Pons (tissue), 1 donor: ENCODE data around the gene IQSEC1.
A peak's percentile ranks its signal among the peaks of the same experiment; 100 is the strongest.

ENCODE experiments used
- DNase-seq: peaks from one replicate; pipeline ENCODE4 v3.0.0-alpha.2; 2016; ENCODE audit warnings: low spot score

Gene IQSEC1

DNA sequence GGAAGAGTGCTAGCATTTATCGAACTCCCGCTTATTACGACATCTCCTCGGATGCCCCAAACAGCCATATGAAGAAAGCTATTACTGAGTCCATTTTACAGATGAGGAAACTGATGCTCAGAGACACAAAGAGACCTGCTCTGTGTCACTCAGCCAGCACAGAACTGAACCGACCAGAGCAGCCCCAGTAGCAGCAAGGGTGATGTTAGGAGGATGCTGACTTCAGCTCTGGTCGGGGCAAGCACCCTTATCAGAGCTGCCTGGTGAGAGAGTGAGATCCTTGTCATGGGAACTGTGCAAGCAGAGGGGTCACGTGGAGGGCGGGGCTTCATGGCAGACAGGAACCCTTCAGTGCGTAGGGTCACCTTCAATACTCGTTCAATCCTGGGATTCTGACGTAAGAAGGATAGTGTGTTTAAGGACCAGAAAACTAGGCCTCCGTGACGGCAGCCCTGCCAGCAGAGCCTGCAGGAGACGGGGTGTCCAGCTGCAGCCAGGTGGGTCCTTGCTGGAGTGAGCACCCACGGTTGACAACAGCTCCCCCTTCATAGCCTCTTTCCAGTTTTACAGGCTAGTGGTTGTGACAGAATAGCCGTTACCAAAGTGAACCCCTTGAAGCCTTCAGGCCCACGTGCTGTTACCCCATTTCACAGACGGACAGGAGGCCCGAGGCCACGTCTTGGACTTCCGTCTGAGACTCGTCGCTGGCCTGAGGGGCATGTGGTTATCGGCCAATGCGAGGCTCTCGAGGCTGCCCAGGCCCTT is 12.0 kb upstream of the IQSEC1 start:
- no peak for DNase-seq

DNA sequence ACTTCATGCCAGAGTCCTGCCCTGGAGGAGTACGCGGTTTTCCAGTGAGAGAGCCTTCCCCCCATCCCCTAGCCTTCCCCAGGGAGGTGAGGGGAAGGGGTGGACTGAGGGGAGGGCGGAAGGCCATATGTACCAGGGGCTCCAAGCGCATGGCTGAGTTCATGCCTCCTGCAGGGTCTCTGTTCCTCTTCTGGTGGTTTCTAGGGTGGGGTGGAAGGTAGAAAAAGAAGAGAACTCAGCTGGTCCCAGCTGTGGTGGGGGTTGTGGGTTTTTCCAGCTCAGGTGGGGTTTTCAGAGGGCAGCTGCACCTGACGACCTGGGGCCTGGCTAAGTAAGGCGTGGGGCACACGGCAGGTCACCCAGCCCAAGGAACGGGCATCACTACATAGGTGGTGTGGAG is 10.7 kb upstream of the IQSEC1 start:
- no peak for DNase-seq

DNA sequence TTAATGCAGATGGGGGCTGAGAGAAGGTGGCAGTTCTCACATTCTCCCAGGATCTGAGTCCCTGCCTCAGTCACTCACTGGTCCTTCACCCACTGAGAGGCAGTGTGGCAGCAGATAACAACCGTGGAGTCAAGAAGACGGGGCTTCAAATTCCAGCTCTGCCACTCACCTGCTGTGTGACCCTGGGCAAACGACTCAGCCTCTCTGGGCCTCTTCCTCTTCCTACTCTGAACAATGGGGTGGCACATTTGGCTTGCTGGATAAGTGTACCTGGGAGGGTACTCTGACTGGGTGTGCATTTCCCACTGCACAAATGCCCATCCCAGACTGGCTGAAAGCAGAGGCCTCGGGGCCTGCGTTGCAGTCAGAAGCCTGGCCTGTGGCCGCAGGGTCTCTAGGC is 10.0 kb upstream of the IQSEC1 start:
- DNase-seq = no peak

DNA sequence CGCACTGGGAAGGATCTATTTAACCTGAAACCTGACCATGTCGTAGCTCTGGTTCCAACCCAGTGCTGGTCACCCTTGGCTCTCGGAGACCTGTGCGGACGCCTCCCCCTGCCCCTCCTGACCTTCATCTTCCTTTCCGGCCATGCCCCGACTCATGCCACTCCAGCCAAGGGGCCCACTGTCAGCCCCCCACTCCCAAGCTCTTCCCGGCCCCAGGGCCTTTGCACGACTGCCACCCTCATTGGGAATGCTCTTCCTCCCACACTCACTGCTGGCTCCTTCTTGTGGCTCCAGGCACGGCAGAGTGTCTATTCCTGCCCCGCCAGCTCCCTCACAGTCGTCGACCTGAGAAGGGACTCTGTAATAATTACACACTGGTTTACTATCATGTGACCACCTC is 9.4 kb upstream of the IQSEC1 start:
- DNase-seq = no peak

DNA sequence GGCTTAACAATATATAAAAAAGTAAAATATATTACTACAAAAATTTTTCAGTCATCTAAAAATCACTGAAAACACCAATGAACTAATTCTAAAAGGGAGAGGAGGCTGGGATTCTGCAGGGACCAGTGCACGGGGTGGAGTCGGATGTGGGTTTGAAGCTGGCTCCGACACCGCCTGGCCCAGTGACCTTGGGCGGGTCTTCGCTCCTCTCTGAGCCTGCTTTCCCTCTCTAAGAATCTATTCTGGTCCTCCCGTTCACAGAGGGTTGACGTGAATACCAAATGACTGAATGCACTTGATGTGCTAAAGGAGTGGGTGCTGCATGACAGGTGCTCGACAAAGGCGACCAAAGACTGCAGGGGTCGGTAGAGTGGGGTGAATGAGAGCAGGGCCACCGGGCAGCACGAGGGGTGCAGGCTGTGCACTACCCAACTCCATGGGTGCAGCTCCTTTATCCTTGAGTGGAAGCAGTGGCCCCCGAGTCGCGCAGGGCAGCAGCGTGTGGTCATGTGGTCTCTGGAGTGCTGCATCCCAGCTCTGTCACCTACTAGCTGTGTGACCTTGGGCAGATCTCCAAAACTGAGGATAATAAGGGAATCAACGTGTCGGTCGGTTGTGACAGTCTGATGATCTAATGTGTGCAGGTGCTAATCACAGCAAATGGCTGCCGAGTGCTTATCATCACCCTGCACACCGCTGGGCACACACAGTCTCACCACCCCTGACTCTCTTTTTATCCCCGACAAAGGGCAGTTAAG is 8.6 kb upstream of the IQSEC1 start:
- no peak for DNase-seq

DNA sequence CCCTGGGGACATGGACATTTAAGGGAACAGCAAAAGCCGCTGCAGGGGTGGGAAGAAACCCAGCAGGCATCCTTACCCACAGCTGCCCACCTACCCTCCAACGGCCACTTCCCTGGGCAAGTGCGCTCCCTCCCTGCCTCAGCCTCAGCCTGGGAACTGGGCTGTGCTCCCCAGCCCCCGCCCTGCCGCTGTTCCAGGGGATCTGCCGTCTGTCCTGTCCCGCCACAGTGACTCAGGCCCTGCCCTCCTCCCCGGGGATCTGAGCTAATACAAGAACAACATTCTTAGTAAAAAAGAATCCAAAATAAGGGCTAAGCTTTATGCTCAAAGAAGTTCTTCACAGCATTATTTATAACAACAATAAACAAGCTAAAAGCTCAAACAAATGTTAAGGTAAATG is 7.4 kb upstream of the IQSEC1 start:
- no peak for DNase-seq

DNA sequence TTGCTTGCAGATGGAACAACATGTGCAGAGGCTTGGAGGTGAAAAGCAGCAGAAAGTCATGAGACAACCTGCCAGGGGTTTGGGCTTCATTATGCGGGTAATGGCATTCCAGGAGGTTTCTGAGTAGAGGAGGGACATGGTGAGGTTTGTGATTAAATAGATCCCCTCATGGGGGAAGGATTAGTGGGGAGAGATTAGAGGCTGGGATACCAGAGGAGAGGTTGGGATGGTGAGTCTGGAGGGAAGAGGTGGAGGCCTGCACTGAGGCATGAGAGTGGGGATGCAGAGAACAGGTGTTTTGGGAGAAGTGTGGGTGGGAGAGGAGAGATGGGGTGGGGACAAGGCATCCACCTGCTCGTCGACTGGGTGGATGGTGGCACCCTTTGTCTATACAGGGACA is 6.8 kb upstream of the IQSEC1 start:
- no peak for DNase-seq

DNA sequence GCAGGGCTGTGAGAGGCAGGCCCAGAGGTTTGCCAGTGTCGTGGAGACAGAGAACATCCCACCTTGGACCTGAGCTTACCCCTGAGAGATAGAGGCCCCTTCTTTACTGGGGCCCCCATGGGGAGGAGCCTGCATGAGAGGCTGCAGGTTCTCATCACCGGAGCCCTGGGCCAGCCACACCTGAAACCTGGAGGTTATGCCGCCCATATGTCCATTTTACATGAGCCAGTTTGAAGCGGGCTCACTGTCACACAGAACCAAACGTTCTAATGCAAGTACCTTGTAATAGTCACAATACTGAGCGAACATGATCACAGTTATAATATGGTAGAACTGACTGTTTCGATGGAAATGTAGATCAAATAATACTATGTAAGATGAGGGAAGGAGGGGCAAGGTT is 6.3 kb upstream of the IQSEC1 start:
- no peak for DNase-seq

DNA sequence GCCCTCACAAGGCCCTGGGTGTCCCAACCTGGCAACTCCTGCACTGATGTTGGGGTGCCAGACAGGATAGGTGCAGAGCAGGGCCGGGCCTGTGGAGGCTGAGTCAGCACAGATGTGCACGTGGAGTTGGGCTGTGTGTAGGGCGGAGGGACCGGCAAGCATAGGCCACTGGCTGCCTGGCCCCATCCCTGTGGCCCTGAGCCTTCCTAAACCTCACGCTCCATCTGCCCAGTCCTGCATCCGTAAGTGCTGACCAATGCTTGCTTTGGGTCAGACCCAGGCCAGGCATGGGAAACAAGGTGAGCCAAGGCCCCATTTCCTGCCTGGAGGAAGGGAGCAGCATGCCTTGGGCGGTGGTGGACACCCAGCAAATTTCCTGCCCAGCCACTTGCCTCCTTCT is 5.8 kb upstream of the IQSEC1 start:
- no peak for DNase-seq

DNA sequence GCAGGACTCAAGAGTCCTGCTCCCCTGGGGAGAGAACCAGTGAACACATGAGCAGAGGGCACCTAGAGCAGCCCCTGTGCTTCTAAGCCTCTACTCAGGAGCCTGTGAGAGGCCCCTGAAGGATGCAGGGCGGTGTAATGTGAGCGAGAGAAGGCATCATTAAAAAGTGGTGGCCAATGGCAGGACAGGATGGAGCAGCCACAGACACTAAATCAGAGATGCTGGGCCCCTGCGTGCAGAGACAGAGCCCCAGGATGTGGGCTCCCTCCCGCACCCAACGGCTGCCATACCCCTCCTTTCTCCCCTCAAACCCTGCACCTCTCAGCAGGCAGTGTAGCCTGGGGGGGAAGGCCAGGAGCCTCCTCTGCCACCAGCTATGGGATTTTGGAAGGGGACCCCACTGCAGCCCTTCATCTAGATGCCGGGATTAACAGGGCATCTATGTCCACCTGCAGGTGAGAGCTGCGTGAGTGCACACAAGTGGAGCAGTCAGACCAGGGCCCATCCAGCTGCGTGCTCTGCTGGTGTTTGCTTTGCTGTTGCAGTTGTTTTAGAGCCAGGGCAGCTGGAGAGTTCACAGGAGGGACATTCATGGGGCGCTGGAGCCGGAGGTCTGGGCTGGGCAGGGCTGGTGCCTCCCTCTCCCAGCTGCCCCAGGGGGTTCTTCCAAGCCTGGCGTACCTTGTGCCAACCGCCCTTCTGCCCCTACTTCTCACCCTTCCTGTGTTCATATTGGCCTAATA is 5.1 kb upstream of the IQSEC1 start:
- peak; percentile 87 for DNase-seq

DNA sequence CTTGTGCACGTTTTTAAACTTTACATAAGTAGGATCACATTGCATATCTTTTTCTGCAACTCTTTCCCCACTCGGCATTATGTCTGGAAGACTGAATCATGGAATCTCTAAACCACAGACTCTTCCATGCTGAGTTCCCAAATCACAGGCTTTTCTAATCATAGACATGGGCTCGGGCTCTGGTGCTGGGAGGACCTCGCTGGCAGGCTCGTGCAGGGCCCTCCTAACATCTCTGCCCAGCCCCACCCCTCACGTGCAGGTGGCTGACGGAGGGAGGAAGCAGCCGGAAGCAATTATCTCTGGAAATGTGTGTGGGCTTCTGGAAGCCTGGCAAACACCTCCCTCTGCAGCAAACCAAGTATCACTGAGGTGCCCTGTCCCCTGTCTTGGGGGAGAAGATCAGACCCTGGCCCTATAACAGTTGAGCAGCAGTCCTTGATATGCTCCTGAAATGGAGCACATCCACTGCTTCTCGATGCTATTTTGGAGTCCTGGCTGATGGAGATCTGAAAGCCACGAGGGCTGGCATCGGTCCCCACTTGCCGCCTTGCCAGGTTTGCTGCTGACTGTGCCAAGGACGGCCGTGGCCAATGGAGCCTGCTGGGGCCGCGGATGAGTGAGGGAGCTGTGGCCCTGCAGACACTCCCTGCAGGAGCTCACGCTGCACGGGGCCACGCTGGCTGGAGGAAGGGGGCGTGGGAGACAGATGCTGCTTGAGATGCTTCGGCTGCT is 4.4 kb upstream of the IQSEC1 start:
- peak; percentile 62 for DNase-seq

DNA sequence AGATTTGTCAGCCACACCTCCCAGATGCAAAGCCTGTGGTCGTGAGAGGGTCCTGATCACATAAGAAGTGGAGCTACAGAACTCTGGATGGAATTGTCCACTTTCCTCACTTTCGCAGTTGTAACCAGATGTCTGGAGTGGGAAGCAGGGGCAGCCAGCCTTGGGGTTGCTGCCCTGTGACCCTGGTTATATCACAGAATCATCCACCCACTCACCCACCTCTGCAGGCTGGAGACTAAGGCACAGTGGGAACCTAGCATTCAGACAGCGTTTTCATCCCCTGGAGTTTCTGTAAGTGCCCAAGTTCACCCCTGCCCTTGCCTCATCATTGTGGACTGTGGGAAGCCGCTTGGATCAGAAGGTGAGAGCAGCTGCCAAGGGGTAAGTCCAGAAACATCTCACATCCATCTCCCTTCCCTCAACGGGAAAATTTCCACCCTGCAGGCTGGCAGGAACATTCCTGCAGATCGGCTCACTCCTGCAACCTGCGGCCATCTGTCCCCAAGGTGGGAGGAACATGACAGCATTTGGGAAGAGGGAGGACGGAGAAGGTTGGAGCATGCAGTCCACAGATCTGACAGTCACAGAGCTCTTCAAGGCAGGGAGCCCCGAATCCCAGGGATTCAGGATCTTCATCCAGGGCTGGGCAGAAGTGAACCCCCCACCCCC is 2.9 kb upstream of the IQSEC1 start:
- DNase-seq = no peak

DNA sequence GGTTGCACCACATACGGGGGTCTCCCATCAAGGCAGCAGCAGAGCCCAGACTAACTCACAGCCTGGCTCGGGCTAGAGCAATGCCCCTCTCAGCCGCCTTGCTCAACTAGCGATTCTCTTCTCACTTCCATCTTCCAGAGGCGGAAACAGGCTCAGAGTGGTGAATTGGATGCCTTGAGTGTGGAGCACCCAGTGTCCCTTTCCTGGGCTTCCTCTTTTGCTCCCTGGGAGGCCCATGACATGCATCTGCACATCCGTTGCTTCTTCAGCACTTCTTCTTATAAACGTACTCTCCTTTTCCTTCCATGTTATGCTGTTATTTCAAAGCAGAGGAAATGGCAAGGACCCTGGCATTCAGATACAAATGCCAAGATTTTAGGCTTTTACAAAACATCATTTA is 2.1 kb upstream of the IQSEC1 start:
- DNase-seq = no peak

DNA sequence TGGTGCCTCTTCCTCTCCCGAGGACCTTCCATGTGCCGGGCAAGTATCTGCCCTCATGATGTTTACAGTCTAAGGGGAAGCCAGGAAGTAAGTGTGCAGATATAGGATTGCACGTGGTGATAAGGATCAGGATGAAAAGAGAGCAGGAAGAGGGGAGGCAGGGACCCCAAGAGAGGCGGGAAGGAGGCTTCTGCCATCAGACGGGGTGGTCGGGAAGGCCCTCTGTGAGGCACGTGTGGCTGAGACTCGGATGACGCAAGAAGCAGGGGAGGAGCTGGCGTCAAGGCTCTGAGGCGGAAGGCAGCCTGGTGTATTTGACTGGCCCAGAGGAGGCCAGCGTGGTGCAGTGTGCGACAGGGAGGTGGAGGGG is 762 bp upstream of the IQSEC1 start:
- no peak for DNase-seq

DNA sequence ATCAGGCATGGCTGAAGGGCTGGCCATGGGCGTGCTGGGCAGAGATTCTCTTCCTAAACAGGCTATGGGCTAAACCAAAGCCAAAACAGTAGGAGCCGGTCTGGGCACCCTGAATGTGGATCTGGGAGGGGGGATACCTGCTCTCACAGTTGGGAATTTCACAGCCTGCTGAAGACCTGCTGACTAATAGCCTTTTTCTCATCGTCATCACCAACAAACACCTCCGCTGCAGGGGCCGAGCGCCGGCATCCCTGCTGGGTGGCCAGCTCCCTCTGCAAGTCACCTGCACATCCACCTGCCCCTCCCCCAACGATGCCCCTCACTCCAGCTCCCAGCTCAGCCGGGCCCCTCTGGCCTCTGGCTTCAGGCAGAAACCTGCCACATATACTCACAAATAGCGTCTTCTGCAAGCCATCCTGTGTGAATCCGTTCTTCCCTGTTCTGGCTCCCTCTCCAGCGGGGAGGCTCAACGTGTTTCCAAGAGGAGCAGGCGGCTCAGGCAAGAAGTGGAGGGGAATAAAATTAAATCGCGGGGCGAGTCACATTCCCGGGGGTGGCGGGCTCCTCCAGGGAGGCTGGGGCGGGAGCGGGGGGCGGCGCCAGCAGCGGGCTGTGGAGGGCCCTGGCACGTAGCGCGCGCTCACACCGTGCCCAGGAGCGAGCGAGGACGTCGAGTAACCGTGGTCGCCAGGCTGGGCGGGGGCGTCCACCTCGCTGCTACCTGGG is 466 bp downstream of the IQSEC1 start:
- DNase-seq = no peak

DNA sequence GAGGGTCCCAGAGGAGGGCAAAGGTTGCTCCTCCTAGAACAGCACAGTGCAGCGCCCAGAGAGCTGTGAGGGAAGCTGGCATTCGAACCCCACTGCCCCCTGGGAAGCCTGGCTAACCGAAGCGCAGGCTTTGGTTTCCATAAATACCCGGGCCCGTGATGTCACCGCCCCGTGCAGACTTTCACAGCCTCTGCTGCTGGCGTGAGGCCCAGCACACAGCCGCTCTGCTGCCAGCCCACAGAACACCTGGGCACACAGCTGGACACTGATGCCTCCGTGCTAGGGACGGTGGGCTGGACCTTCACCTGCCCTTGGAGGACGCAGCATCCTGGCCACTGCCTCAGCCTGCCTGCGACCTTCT is 1.0 kb downstream of the IQSEC1 start:
- DNase-seq = peak; percentile 68

DNA sequence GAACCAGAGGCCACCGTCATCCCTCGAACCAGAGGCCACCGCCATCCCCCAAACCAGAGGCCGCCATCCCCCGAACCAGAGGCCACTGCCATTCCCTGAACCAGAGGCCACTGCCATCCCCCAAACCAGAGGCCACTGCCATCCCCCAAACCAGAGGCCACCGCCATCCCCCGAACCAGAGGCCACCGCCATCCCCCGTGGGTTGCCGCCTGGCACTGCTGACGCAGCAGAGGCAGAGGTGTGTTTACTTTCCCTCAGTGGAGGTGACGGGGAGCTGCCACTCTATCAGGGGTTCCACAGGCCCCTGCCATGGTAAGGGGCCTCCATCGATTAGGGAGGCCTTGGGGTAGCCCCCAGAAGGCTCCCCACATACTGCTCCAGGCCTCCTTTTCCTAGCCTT is 1.5 kb downstream of the IQSEC1 start:
- no peak for DNase-seq

DNA sequence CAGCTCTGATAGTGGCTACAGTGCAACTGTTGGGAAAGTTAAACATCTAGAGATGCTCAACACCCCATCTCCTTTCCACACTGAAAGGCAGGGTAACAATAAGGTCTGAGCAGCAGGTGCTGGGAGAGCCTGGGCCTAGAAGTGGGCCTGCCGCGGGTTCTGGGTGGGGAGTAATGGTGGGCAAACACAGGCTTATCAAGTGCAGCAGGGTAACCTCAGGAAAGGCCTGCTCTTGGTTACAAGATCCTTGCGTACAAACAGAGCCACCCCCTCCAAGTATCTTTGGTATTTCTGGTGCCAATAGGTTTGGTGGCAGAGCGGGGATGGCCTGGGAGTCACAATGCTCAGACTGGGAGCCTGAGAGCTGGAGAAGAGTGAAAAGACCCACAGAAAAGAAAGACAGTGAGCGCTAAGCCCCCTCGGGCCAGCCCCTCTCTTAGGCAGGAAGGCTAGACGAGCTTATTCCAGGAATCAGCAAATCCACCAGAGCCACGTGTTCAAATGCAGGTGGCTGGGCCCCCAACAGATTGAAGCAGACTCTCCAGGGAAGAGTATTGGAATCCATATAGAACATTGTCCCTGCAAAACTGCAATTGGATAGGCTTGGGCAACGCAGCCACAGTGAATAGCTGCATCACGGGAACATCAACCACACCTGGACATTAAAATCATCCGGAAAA is 2.7 kb downstream of the IQSEC1 start:
- no peak for DNase-seq

DNA sequence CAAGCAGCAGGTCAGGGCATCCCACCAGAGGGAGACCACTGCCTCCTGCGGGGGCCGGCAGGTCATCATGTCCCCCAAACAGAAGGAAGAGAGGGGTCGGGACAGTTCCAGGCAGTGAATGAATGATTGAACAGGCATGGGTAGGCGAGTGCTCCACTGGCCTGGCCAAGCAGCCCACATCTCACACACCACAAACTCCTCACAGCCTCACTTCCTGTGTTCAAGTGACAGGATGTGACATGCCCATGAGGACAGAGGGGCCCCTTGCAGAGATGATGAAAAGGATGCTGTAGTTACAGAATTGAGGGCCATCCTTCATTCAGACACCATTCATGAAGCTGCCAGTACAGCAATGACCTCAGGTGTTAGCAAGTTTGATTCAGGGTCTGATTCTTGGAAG is 3.7 kb downstream of the IQSEC1 start:
- DNase-seq = no peak

DNA sequence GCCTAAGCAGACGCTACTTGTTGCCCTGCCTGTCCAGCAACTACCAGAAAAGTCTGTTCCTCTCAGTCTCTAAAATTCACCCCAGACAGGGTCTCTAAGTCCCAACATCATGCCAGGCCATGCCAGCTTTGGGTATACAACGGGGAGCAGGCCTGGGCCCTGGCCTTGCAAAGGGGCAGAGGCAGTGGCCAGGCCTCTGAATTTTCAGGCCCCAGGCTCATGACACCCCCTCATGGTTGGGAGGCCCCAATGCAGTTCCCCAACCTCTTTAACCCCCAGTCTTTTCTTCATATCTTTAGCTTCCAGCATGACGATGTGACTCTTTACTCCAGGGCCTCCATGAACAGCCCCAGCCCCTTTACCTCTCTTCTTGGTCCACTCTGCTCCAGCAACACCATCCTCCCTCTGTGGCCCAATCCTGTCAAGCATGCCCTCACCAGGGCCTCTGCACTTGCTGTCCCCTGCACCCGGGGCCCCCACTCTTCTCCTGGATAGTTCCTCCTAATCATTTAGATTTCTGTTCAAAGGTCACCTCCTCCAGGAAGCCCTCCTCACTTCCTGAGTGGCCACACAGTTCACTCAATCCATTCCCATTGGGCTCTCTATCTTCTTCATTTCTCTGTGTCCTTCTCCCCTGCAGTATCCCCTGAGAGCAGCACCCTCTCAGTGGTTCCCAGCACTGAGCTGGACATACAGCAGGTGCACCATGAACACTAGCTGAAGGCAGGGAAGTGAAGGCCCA is 4.8 kb downstream of the IQSEC1 start:
- DNase-seq = no peak
